Neutrophil (primary cell): Measurements from ENCODE around the gene ITM2C.
A peak's percentile ranks its signal among the peaks of the same experiment; 100 is the strongest.

Experiments used
- H3K27ac ChIP-seq: fragments of 200-600 bp; sonication (generic); 2 replicates; pipeline ENCODE4 v1.5.1; 2016; ENCODE audit warnings: mild to moderate bottlenecking, moderate library complexity
- H3K27me3 ChIP-seq: fragments of 200-600 bp; sonication (generic); 2 replicates; pipeline ENCODE4 v1.6.0; 2016; ENCODE audit warnings: mild to moderate bottlenecking
- H3K36me3 ChIP-seq: fragments of 200-600 bp; sonication (generic); 2 replicates; pipeline ENCODE4 v1.5.1; 2017
- H3K4me1 ChIP-seq, 2 experiments: fragments of 200-600 bp in 1 of 2; sonication (generic) in 1 of 2; 1 replicate in 1 of 2; 2 replicates in 1 of 2; pipeline versions ENCODE4 v1.5.1 to v1.6.1; 2013 to 2016; ENCODE audit warnings: low read depth in 1 of 2, low read length in 1 of 2, mild to moderate bottlenecking in 1 of 2, moderate library complexity in 1 of 2; ENCODE audit not compliant: control insufficient read depth in 1 of 2, insufficient read depth in 1 of 2
- H3K4me3 ChIP-seq, 2 experiments: fragments of 200-600 bp in 1 of 2; sonication (generic) in 1 of 2; 1 replicate in 1 of 2; 2 replicates in 1 of 2; pipeline ENCODE4 v1.5.1; 2013 to 2016; ENCODE audit warnings: low read depth in 1 of 2, low read length in 1 of 2, mild to moderate bottlenecking in 1 of 2, moderate library complexity in 1 of 2
- H3K9me3 ChIP-seq: fragments of 200-600 bp; sonication (generic); 2 replicates; pipeline ENCODE4 v1.5.1; 2016
- TF ChIP-seq, protein P1 (sequence below): fragments of 200-600 bp; sonication (generic); IDR thresholded peaks from 2 replicates; pipeline ENCODE4 v1.5.1; 2016; ENCODE audit warnings: antibody characterized with exemption

Gene ITM2C, protein sequence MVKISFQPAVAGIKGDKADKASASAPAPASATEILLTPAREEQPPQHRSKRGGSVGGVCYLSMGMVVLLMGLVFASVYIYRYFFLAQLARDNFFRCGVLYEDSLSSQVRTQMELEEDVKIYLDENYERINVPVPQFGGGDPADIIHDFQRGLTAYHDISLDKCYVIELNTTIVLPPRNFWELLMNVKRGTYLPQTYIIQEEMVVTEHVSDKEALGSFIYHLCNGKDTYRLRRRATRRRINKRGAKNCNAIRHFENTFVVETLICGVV

DNA sequence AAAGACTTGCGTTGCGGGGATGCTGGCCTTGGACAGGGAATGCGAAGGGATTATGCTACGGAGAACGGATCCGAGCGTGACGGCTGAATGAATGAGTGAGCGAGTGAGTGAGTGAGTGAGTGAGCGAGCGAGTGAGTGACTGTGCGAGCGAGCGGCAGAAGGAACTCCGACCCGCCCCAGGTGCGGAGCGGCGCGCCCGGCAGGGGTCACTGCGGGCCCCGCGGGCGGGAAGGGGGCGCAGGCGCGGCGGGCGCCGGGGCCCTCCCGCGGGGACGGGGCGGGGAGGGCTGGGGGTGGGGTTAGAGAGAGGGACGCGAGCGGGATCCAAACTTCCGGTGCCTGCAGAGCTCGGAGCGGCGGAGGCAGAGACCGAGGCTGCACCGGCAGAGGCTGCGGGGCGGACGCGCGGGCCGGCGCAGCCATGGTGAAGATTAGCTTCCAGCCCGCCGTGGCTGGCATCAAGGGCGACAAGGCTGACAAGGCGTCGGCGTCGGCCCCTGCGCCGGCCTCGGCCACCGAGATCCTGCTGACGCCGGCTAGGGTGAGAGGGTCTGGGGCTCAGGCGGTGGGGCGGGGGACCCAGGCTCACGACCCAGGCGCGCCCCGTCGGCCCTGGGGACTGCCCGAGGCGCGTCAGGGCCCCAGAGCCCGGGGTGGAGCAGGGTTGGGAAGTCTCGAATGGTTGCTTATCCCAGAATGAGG, at the start of gene ITM2C:
Gene ITM2C, plus strand, starts transcription at position 338 of the 702 bp plus-strand sequence. Its CDS starts 84 bp downstream, at position 422.
- Histone ChIP-seq H3K27me3 (peaks cover 66% of the 10 kb centered on the region), H3K27ac (no peak within 1 kb of the TSS), H3K4me3 (peak within 1 kb of the TSS; percentile 48 to 70), H3K9me3 (no peaks in the 10 kb centered on the region), H3K4me1 (peaks cover 40 to 51% of the 10 kb centered on the region in 2 experiments), H3K36me3 (no peaks in the 10 kb centered on the region)
- TF ChIP-seq, protein P1, sequence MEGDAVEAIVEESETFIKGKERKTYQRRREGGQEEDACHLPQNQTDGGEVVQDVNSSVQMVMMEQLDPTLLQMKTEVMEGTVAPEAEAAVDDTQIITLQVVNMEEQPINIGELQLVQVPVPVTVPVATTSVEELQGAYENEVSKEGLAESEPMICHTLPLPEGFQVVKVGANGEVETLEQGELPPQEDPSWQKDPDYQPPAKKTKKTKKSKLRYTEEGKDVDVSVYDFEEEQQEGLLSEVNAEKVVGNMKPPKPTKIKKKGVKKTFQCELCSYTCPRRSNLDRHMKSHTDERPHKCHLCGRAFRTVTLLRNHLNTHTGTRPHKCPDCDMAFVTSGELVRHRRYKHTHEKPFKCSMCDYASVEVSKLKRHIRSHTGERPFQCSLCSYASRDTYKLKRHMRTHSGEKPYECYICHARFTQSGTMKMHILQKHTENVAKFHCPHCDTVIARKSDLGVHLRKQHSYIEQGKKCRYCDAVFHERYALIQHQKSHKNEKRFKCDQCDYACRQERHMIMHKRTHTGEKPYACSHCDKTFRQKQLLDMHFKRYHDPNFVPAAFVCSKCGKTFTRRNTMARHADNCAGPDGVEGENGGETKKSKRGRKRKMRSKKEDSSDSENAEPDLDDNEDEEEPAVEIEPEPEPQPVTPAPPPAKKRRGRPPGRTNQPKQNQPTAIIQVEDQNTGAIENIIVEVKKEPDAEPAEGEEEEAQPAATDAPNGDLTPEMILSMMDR, result no peak

DNA sequence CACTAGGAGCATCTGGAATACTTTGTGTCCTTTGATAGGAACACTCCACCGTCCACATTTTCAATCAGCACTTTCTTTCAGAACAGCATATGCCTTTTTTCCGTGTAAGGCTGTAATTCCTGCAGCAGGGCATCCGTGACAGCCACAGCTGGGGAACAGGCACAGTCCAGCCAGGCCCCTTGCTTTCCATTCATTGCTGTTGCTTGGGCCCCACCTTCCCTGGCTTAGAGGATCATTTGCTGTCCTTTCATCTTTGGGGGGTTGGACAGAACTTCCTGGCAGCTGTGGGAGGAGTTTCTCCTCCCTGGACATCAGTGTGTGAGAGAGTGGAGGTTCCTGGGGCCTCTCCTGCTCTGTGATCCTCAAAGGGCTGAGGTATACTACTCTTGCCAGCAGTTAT, 49.7 kb upstream of the ITM2C start:
- no peak overlapping the region for H3K4me3 ChIP-seq
- H3K36me3 ChIP-seq, result peaks cover 97% of the 10 kb centered on the region
- H3K9me3 ChIP-seq, result no peaks in the 10 kb centered on the region
- TF ChIP-seq, protein P1, result no peak
- H3K27me3 ChIP-seq, result no peaks in the 10 kb centered on the region
- H3K27ac ChIP-seq, result no peak overlapping the region
- no peaks in the 10 kb centered on the region for H3K4me1 ChIP-seq

DNA sequence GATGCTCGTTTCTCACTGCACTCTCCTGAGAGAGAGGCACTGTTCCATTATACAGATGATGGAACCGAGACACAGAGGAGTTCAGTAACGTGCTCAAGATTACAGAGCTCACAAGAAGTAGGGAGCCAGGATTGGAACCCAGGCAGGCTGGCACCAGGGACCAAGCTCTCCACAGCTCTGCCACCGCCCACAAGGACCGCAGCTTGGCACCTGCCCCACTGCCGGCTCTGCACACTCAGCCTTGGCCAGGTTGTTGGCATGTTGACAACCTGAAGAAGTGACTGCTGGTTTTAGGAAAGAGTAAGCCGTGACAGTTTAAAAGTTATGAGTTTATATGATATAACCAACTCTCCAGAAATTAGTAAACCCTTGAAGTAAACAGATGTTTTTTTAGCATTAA, 48.0 kb upstream of the ITM2C start:
- TF ChIP-seq, protein P1, result no peak

DNA sequence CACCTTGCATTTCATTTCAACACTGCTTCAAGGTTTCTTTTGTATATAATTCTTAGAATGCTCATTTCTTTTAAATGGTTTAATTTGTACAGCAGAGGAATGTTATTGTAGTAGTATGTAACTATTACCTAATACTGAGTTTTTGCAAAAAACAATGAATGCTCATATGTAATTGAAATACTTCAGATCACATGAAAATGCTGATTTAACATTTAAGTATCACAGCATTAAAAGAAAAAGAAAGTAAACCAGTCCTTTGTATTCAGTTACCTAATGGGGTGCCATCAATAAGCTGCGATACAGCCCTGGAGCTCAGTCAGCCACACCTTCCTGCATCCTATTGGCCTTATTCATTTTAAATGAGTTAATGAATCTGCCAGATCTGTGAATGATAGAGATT, 45.3 kb upstream of the ITM2C start:
- Histone ChIP-seq H3K4me1 (peaks cover 2 to 3% of the 10 kb centered on the region in 2 experiments), H3K4me3 (no peak overlapping the region), H3K9me3 (no peaks in the 10 kb centered on the region), H3K27ac (no peak overlapping the region), H3K27me3 (no peaks in the 10 kb centered on the region), H3K36me3 (peaks cover 84% of the 10 kb centered on the region)
- TF ChIP-seq, protein P1, result no peak

More for the DNA sequence above, 48.0 kb upstream of the ITM2C start:
- no peak overlapping the region for H3K4me3 ChIP-seq
- no peaks in the 10 kb centered on the region for H3K4me1 ChIP-seq
- no peaks in the 10 kb centered on the region for H3K27me3 ChIP-seq
- peaks cover 97% of the 10 kb centered on the region for H3K36me3 ChIP-seq
- H3K9me3 ChIP-seq, result no peaks in the 10 kb centered on the region
- no peak overlapping the region for H3K27ac ChIP-seq

DNA sequence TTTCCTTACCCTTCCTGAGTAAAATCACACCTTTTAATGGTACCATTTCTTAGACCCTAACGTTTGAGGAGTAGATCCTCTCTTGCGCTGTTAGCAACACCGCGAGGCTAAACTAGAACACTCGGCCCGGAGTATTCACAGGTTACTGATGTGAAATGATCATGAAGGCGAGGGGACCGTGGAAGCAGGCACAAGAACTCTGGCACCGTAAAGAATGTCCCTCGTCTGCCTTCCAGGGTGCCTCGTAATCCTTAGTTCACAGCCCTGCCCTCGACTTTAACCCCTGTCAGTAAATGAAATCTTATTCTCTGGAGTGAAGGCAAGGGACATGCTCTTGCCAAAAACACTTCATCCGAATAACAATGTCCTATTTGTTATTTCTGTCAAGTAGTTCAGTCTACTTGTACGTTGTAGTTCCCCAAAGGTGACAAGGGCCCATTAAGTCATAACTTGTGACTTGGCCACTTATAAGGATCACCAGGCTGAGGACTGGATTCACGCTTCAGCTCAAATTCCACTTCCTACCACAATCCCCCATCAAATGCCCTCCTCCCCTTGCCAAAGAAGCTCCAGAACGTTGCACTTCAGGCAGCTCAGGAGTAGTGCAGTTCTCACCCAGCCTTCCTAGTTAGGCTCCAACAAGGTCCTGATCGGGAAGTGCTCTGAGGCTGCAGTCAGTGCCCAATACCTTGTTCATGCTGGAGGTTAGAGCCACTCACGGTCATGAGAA, 43.3 kb upstream of the ITM2C start:
- no peak overlapping the region for H3K4me3 ChIP-seq
- no peaks in the 10 kb centered on the region for H3K9me3 ChIP-seq
- TF ChIP-seq, protein P1, result no peak
- H3K36me3 ChIP-seq, result peaks cover 66% of the 10 kb centered on the region
- peaks cover 5 to 6% of the 10 kb centered on the region in 2 experiments for H3K4me1 ChIP-seq
- peak overlapping the region; percentile 18 for H3K27ac ChIP-seq
- peaks cover 18% of the 10 kb centered on the region for H3K27me3 ChIP-seq
